GM12878 (cell line): ENCODE results near the gene ARL15. TPM values are rescaled to one million over a fixed set of nuclear protein-coding genes. Genes with fewer than 3 reads are reported as not detected.

Experiments
- ATAC-seq: fragments of 200-7000 bp; cut with Tn5 transposase; 3 replicates; pipeline ENCODE4 v1.9.1; 2020; ENCODE audit warnings: mild to moderate bottlenecking, moderate library complexity
- BruUV-seq: library from RNA; stranded (reverse); fragments of 400-500 nt; replicated peaks from 2 replicates; lab custom pipeline; 2021; lab: Mats Ljungman, UMichigan
- CTCF ChIA-PET: fragments of 300-600 bp; sonication (Branson Sonifier 250); formaldehyde crosslinking; extraction: SDS; loops from one replicate; lab custom pipeline; 2021; ENCODE audit warnings: inconsistent platforms; lab: Yijun Ruan, JAX
- POLR2A ChIA-PET: fragments of 350-600 bp; formaldehyde crosslinking; extraction: SDS; loops from one replicate; lab custom pipeline; 2021; ENCODE audit warnings: inconsistent platforms; lab: Charles Lee
- RAD21 ChIA-PET: fragments of 300-600 bp; sonication (Branson Sonifier 250); formaldehyde crosslinking; loops from one replicate; lab custom pipeline; 2023; ENCODE audit warnings: antibody characterized with exemption; ENCODE audit not compliant: unreplicated experiment; lab: Charles Lee
- SMC1A ChIA-PET: fragments of 300-600 bp; sonication (Branson Sonifier 250); formaldehyde crosslinking; loops from one replicate; lab custom pipeline; 2023; ENCODE audit not compliant: unreplicated experiment, uncharacterized antibody; lab: Charles Lee
- DNase-seq: peaks from one replicate; pipeline ENCODE4 v3.0.0-alpha.2; 2011; ENCODE audit warnings: low read depth, low spot score
- FAIRE-seq: peaks from 3 replicates; lab custom pipeline; 2011; peaks lifted over from hg19 to GRCh38; lab: Jason Lieb, UNC
- H2AFZ ChIP-seq: 2 replicates; pipeline ENCODE4 v1.6.0; 2011; ENCODE audit warnings: low read depth, low read length, control low read depth; ENCODE audit not compliant: control insufficient read depth
- H3K27ac ChIP-seq: 2 replicates; pipeline ENCODE4 v1.5.1; 2011; ENCODE audit warnings: control low read depth; ENCODE audit not compliant: control insufficient read depth, insufficient read depth
- H3K27me3 ChIP-seq, 2 experiments: replicated peaks in 1 of 2; 2 replicates each; pipeline versions ENCODE4 v1.6.0 to v1.6.1; 2011; ENCODE audit warnings: low read length in 1 of 2; ENCODE audit not compliant: control insufficient read depth in 2 of 2, insufficient read depth in 2 of 2
- H3K36me3 ChIP-seq, 2 experiments: 2 replicates each; pipeline ENCODE4 v1.5.1; 2011; ENCODE audit warnings: low read length in 1 of 2; ENCODE audit not compliant: control insufficient read depth in 2 of 2, insufficient read depth in 2 of 2
- H3K4me1 ChIP-seq: 2 replicates; pipeline ENCODE4 v1.6.1; 2011; ENCODE audit warnings: mild to moderate bottlenecking, low read length, moderate library complexity, mixed read lengths; ENCODE audit not compliant: control insufficient read depth, insufficient read depth
- H3K4me2 ChIP-seq: 2 replicates; pipeline ENCODE4 v1.6.0; 2011; ENCODE audit warnings: control low read depth; ENCODE audit not compliant: control insufficient read depth, insufficient read depth
- H3K4me3 ChIP-seq: fragments of 200-600 bp; sonication (generic); 2 replicates; pipeline ENCODE4 v1.5.1; 2016
- H3K79me2 ChIP-seq: 2 replicates; pipeline ENCODE4 v1.6.0; 2011; ENCODE audit warnings: low read length; ENCODE audit not compliant: control insufficient read depth, insufficient read depth
- H3K9ac ChIP-seq: 2 replicates; pipeline ENCODE4 v1.8.0; 2011; ENCODE audit warnings: low read length, control low read depth, mixed read lengths; ENCODE audit not compliant: control insufficient read depth, insufficient read depth
- H3K9me3 ChIP-seq: replicated peaks from 3 replicates; pipeline ENCODE4 v1.5.1; 2011; ENCODE audit warnings: mild to moderate bottlenecking, low read length; ENCODE audit not compliant: control insufficient read depth, insufficient read depth
- H4K20me1 ChIP-seq: 2 replicates; pipeline ENCODE4 v1.6.0; 2011; ENCODE audit not compliant: control insufficient read depth, insufficient read depth
- ATF7 ChIP-seq: fragments of 450-650 bp; IDR thresholded peaks from 2 replicates; pipeline ENCODE4 v1.6.1; 2016; ENCODE audit warnings: low read depth, mild to moderate bottlenecking
- BCL11A ChIP-seq: IDR thresholded peaks from 2 replicates; pipeline ENCODE4 v1.6.1; 2011; ENCODE audit warnings: low read depth, low read length
- EED ChIP-seq: sonication (generic); IDR thresholded peaks from 2 replicates; pipeline ENCODE4 v1.6.1; 2016; ENCODE audit warnings: antibody characterized with exemption, low read depth
- MTA2 ChIP-seq: fragments of 450-650 bp; IDR thresholded peaks from 2 replicates; pipeline ENCODE4 v1.6.1; 2016; ENCODE audit warnings: low read depth, mild to moderate bottlenecking, moderate library complexity
- MYC ChIP-seq: IDR thresholded peaks from 2 replicates; pipeline ENCODE4 v1.6.1; 2011; ENCODE audit warnings: mild to moderate bottlenecking, low read length, moderate library complexity, inconsistent platforms; ENCODE audit not compliant: insufficient read depth, insufficient replicate concordance, insufficient read length, severe bottlenecking
- SUPT20H ChIP-seq: IDR thresholded peaks from 2 replicates; pipeline ENCODE4 v1.6.1; 2011; ENCODE audit warnings: low read depth, mild to moderate bottlenecking, low read length, moderate library complexity, borderline replicate concordance; ENCODE audit not compliant: control insufficient read depth
- ZNF217 ChIP-seq: fragments of 450-650 bp; IDR thresholded peaks from 2 replicates; pipeline ENCODE4 v1.6.1; 2017; ENCODE audit warnings: antibody characterized with exemption, mild to moderate bottlenecking
- WGBS: methylation state at CpG from one replicate; pipeline ENCODE4 v1.1.6; 2016; ENCODE audit warnings: low lambda C conversion rate; ENCODE audit not compliant: insufficient replicate concordance, insufficient coverage; ENCODE audit errors: missing lambda C conversion rate; 5-methylcytosine and 5-hydroxymethylcytosine counted together
- in situ Hi-C: fragments of 300-500 bp; cut with MboI; formaldehyde crosslinking; loops from 9 replicates; pipeline ENCODE4 v1.14.3; 2018; ENCODE audit warnings: mixed read lengths
- intact Hi-C: fragments of 100-400 bp; cut with micrococcal nuclease; formaldehyde crosslinking; loops from one replicate; pipeline ENCODE4 v1.14.2; 2022; ENCODE audit not compliant: unreplicated experiment
- polyA plus RNA-seq, 11 experiments: library from polyadenylated mRNA; depleted of rRNA in 4 of 11; unstranded in 6 of 11; stranded (reverse) in 5 of 11; fragments of >200 nt; fragmentation: Nextera tagmentation in 4 of 11; fragmentation: Illumina TruSeq in 1 of 11; extraction: Ambion mirVana in 4 of 11; extraction: Trizol in 1 of 11; gene quantifications; 1 replicate in 1 of 11; 2 replicates in 10 of 11; pipeline versions ENCODE4 v1.2.1 to v1.2.3, GENCODE V29; 2011 to 2016; ENCODE audit warnings: inconsistent platforms in 2 of 11, missing spikeins in 2 of 11, low read depth in 1 of 11
- total RNA-seq, 4 experiments: library from RNA; depleted of rRNA in 3 of 4; stranded (reverse); fragments of >200 nt in 3 of 4; fragmentation: Illumina TruSeq in 1 of 4; extraction: Trizol in 1 of 4; gene quantifications; 2 replicates each; pipeline versions ENCODE4 v1.2.1 to v1.2.3, GENCODE V29; 2013 to 2021
- TF ChIP-seq, protein P1 (sequence below): IDR thresholded peaks from 2 replicates; pipeline ENCODE4 v1.6.1; 2011; ENCODE audit warnings: low read depth, mild to moderate bottlenecking, low read length, moderate library complexity, borderline replicate concordance; ENCODE audit errors: extremely low read depth

Gene ARL15
- total and polyA plus RNA-seq, 10 of the 15 experiments (the other 5 are each of a cell fraction or from before 2014, with no cell fraction given), result 3.6 to 11.0 (median 7.7) TPM

DNA sequence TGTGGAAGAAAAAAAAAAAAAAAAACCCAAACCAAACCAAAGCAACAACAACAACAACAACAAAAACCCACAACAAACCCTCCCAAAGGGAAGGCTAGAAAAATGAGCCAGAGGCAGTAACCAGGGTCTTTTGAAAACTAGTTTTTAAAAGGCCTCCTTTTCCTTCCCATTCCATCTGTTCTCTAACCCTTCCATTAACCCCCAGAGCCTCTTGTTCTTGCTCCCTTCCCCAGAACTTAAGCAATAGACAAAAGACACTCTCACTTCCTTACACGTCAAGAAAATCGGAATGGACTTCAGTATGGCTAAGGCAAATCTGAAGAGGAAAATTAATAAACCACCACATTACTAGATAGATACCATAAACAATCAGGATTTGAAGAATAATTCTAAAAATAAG is 292.8 kb downstream of the ARL15 start:
- ChIA-PET RAD21 (no interaction called here), SMC1A (interaction anchor here (0.6 to 1.1 kb wide), 3 partner anchors 24 to 140 kb away, joined by 3 read pairs; no protein-coding TSS in a partner anchor), CTCF (no interaction called here), POLR2A (interaction anchor here (0.7 kb wide), 1 partner anchor 19 kb away, joined by 6 read pairs; no protein-coding TSS in a partner anchor)
- Histone ChIP-seq H3K9ac (no peak overlapping the region), H3K27me3 (no peaks in the 10 kb centered on the region), H3K36me3 (no peaks in the 10 kb centered on the region), H3K4me1 (no peaks in the 10 kb centered on the region), H3K27ac (no peak overlapping the region), H4K20me1 (no peaks in the 10 kb centered on the region), H3K9me3 (no peaks in the 10 kb centered on the region; the same call in 2 of the 3 replicates), H3K79me2 (no peaks in the 10 kb centered on the region), H2AFZ (no peak overlapping the region), H3K4me3 (no peak overlapping the region), H3K4me2 (no peak overlapping the region)
- intact Hi-C loops, result no loop called here
- ATAC-seq (no peak), DNase-seq (no peak), FAIRE-seq (no peak)
- BruUV-seq, result no TSS peak
- in situ Hi-C loops, result no loop called here
- no peak for TF ChIP-seq EED
- no peak for TF ChIP-seq MYC
- TF ChIP-seq SUPT20H, result no peak
- TF ChIP-seq ZNF217, result no peak
- no peak for TF ChIP-seq MTA2
- TF ChIP-seq, protein P1, sequence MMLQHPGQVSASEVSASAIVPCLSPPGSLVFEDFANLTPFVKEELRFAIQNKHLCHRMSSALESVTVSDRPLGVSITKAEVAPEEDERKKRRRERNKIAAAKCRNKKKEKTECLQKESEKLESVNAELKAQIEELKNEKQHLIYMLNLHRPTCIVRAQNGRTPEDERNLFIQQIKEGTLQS, result no peak
- WGBS, result 92% methylated on average over 2 of the region's 2 CpGs

DNA sequence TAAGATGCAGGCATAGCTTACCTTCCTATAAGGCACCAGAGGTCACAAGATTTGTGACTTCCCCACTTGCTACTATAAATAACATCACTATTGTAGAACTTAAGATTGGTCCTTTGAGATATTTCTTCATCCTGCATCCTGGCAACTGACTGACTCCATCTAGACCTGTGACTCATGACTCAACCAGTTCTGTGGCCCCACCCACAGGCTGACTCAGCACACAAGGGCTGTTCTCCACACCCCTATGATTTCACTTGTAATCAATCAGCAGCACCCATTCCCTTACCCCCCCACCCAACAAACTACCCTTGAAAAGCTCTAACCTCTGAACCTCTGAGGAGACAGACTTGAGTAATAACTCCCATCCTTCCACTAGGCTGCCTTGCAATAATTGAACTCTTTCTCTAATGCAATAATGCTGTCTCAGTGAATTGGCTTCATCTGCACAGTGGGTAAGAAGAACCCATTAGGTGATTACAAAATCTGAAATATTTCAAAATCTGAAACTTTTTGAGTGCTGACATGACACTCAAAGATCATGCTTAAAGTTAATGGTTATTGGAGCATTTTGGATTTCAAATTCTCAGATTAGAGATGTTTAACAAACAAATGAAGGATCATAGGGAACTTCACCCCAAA is 296.7 kb downstream of the ARL15 start:
- no peaks in the 10 kb centered on the region for H3K36me3 ChIP-seq
- CTCF ChIA-PET, result interaction anchor here (0.7 kb wide), 1 partner anchor 15 kb away, joined by 3 read pairs; no protein-coding TSS in a partner anchor
- no peak overlapping the region for H3K4me2 ChIP-seq
- POLR2A ChIA-PET, result no interaction called here
- no peaks in the 10 kb centered on the region for H3K4me1 ChIP-seq
- RAD21 ChIA-PET, result no interaction called here
- FAIRE-seq (no peak), ATAC-seq (no peak), DNase-seq (no peak)
- no peak overlapping the region for H3K9ac ChIP-seq
- H3K79me2 ChIP-seq, result no peaks in the 10 kb centered on the region
- BruUV-seq, result no TSS peak
- no peak overlapping the region for H2AFZ ChIP-seq
- no peaks in the 10 kb centered on the region; the same call in 2 of the 3 replicates for H3K9me3 ChIP-seq
- TF ChIP-seq BCL11A, result no peak
- no peak for TF ChIP-seq ATF7
- no peak overlapping the region for H3K27ac ChIP-seq
- in situ Hi-C loops, result no loop called here
- H3K4me3 ChIP-seq, result no peak overlapping the region
- no peaks in the 10 kb centered on the region for H4K20me1 ChIP-seq
- intact Hi-C loops, result no loop called here
- SMC1A ChIA-PET, result no interaction called here
- no peaks in the 10 kb centered on the region for H3K27me3 ChIP-seq
